ENCODE results near the gene C1QTNF2.

GRCh38 chr5:160384681-160385080 is 14.3 kb upstream of the C1QTNF2 start:
- TF ChIP-seq POLR2A (IDR thresholded peaks at IDR 0.05) = no peak
- no peak for TF ChIP-seq EP300 (IDR thresholded peaks at IDR 0.05)
- TF ChIP-seq CTCF (IDR thresholded peaks at IDR 0.05) = no peak
